ENCODE data around the gene STK4.

The STK4 gene

DNA sequence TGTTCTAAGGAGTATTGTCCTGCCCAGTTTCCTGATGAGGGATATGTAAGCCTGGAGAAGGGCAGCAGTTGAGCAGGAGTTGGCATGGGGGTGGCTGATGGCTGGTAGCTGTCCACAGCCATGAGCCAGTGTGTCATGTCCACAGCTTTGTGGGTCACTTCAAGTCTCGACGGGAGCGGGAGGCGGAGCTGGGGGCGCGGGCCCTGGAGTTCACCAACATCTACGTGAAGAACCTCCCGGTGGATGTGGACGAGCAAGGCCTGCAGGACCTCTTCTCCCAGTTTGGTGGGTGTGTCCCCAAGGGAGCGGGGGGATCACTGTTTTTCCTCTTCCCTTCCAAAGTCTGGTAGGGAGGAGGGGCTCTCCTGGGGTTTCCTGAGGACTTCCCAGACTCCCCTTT, 47.6 kb upstream of the STK4 start:
- WGBS (ENCODE audit: extremely low coverage, insufficient coverage, insufficient read length): no CpG with 5 or more reads among the region's 10 CpGs
- no peak for DNase-seq
- Histone ChIP-seq H2BK5ac (ENCODE audit: low read depth, low read length, poor library complexity) (no peak overlapping the region), H4K91ac (ENCODE audit: low read depth, low read length) (no peak overlapping the region), H3K18ac (ENCODE audit: low read length) (no peak overlapping the region), H3K4me2 (ENCODE audit: low read length) (no peak overlapping the region), H2AFZ (ENCODE audit: insufficient read depth, low read length, poor library complexity) (no peak overlapping the region), H3K14ac (ENCODE audit: low read length) (no peak overlapping the region), H4K8ac (ENCODE audit: low read depth, low read length) (no peak overlapping the region), H4K12ac (ENCODE audit: low read depth, low read length) (no peak overlapping the region), H2BK120ac (ENCODE audit: insufficient read depth, low read length, poor library complexity) (no peak overlapping the region), H3K9me3 (ENCODE audit: insufficient read depth, low read depth, low read length) (no peaks in the 10 kb centered on the region), H3K9ac (ENCODE audit: low read length) (no peak overlapping the region), H3K4me1 (ENCODE audit: control insufficient read depth in 1 of 2, insufficient read depth in 2 of 2, low read length in 2 of 2) (no peaks in the 10 kb centered on the region), H3K36me3 (ENCODE audit: control insufficient read depth in 1 of 2, insufficient read depth in 2 of 2, low read length in 2 of 2) (peaks cover 24 to 41% of the 10 kb centered on the region in 2 experiments), H3K23ac (ENCODE audit: low read length) (no peak overlapping the region), H3K27me3 (ENCODE audit: insufficient read depth, low read length) (no peaks in the 10 kb centered on the region), H2AK5ac (ENCODE audit: low read length) (no peak overlapping the region), H3K79me2 (ENCODE audit: control insufficient read depth, insufficient read depth, low read length, poor library complexity) (no peaks in the 10 kb centered on the region), H3K4ac (ENCODE audit: low read depth, low read length) (no peak overlapping the region), H3K27ac (ENCODE audit: low read depth, low read length) (no peak overlapping the region), H3K4me3 (ENCODE audit: low read depth, low read length) (no peak overlapping the region), H3K79me1 (ENCODE audit: low read length) (no peaks in the 10 kb centered on the region), H2BK12ac (ENCODE audit: low read length) (no peak overlapping the region)

DNA sequence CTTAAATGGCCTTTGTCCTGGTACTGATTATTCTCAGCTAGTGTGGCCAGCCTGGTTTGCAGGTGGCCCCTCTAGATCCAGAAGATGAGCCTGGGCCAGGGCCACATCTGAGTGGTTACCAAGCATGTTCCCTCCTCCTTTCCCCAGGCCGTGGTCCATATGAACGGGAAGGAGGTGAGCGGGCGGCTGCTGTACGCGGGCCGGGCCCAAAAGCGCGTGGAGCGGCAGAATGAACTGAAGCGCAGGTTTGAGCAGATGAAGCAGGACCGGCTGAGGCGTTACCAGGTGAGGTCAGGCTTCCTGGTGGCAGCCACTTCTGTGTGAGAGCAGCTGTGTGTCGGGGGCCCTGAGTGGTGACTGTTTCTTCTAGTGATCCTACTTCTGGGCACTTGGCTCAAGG, 44.9 kb upstream of the STK4 start:
- H3K14ac ChIP-seq (ENCODE audit: low read length): no peak overlapping the region
- no peak overlapping the region for H2AK5ac ChIP-seq (ENCODE audit: low read length)
- no peak overlapping the region for H3K27ac ChIP-seq (ENCODE audit: low read depth, low read length)
- no CpG with 5 or more reads among the region's 14 CpGs for WGBS (ENCODE audit: extremely low coverage, insufficient coverage, insufficient read length)
- H3K4ac ChIP-seq (ENCODE audit: low read depth, low read length): no peak overlapping the region
- H2BK120ac ChIP-seq (ENCODE audit: insufficient read depth, low read length, poor library complexity): no peak overlapping the region
- no peak overlapping the region for H4K91ac ChIP-seq (ENCODE audit: low read depth, low read length)
- no peak overlapping the region for H3K18ac ChIP-seq (ENCODE audit: low read length)
- H3K4me3 ChIP-seq (ENCODE audit: low read depth, low read length): no peak overlapping the region
- no peak overlapping the region for H3K4me2 ChIP-seq (ENCODE audit: low read length)
- H2BK12ac ChIP-seq (ENCODE audit: low read length): no peak overlapping the region
- no peaks in the 10 kb centered on the region for H3K4me1 ChIP-seq (ENCODE audit: control insufficient read depth in 1 of 2, insufficient read depth in 2 of 2, low read length in 2 of 2)
- H3K9ac ChIP-seq (ENCODE audit: low read length): no peak overlapping the region
- H3K79me2 ChIP-seq (ENCODE audit: control insufficient read depth, insufficient read depth, low read length, poor library complexity): no peaks in the 10 kb centered on the region
- H4K12ac ChIP-seq (ENCODE audit: low read depth, low read length): no peak overlapping the region
- H3K36me3 ChIP-seq (ENCODE audit: control insufficient read depth in 1 of 2, insufficient read depth in 2 of 2, low read length in 2 of 2): peaks cover 26 to 43% of the 10 kb centered on the region in 2 experiments
- DNase-seq: no peak
- H3K27me3 ChIP-seq (ENCODE audit: insufficient read depth, low read length): no peaks in the 10 kb centered on the region
- no peak overlapping the region for H3K23ac ChIP-seq (ENCODE audit: low read length)
- H4K8ac ChIP-seq (ENCODE audit: low read depth, low read length): no peak overlapping the region
- no peaks in the 10 kb centered on the region for H3K9me3 ChIP-seq (ENCODE audit: insufficient read depth, low read depth, low read length)
- H2BK5ac ChIP-seq (ENCODE audit: low read depth, low read length, poor library complexity): no peak overlapping the region
- H3K79me1 ChIP-seq (ENCODE audit: low read length): no peaks in the 10 kb centered on the region
- H2AFZ ChIP-seq (ENCODE audit: insufficient read depth, low read length, poor library complexity): no peak overlapping the region

GRCh38 chr20:44924541-44924940, 41.8 kb upstream of the STK4 start:
- Histone ChIP-seq H2BK5ac (ENCODE audit: low read depth, low read length, poor library complexity) (no peak overlapping the region), H3K27ac (ENCODE audit: low read depth, low read length) (no peak overlapping the region), H4K8ac (ENCODE audit: low read depth, low read length) (no peak overlapping the region), H4K91ac (ENCODE audit: low read depth, low read length) (no peak overlapping the region), H3K18ac (ENCODE audit: low read length) (no peak overlapping the region), H3K4me3 (ENCODE audit: low read depth, low read length) (no peak overlapping the region), H3K4me1 (ENCODE audit: control insufficient read depth in 1 of 2, insufficient read depth in 2 of 2, low read length in 2 of 2) (no peaks in the 10 kb centered on the region), H2AK5ac (ENCODE audit: low read length) (no peak overlapping the region), H3K79me2 (ENCODE audit: control insufficient read depth, insufficient read depth, low read length, poor library complexity) (no peaks in the 10 kb centered on the region), H3K4ac (ENCODE audit: low read depth, low read length) (no peak overlapping the region), H3K14ac (ENCODE audit: low read length) (no peak overlapping the region), H3K79me1 (ENCODE audit: low read length) (no peaks in the 10 kb centered on the region), H2BK120ac (ENCODE audit: insufficient read depth, low read length, poor library complexity) (no peak overlapping the region), H3K4me2 (ENCODE audit: low read length) (no peak overlapping the region), H2AFZ (ENCODE audit: insufficient read depth, low read length, poor library complexity) (no peak overlapping the region), H4K12ac (ENCODE audit: low read depth, low read length) (no peak overlapping the region), H3K23ac (ENCODE audit: low read length) (no peak overlapping the region), H2BK12ac (ENCODE audit: low read length) (no peak overlapping the region), H3K9ac (ENCODE audit: low read length) (peak overlapping the region; percentile 48), H3K27me3 (ENCODE audit: insufficient read depth, low read length) (no peaks in the 10 kb centered on the region), H3K36me3 (ENCODE audit: control insufficient read depth in 1 of 2, insufficient read depth in 2 of 2, low read length in 2 of 2) (peaks cover 14 to 27% of the 10 kb centered on the region in 2 experiments), H3K9me3 (ENCODE audit: insufficient read depth, low read depth, low read length) (no peaks in the 10 kb centered on the region)
- DNase-seq: no peak
- no CpG with 5 or more reads among the region's 4 CpGs for whole genome bisulfite sequencing (ENCODE audit: extremely low coverage, insufficient coverage, insufficient read length)

DNA sequence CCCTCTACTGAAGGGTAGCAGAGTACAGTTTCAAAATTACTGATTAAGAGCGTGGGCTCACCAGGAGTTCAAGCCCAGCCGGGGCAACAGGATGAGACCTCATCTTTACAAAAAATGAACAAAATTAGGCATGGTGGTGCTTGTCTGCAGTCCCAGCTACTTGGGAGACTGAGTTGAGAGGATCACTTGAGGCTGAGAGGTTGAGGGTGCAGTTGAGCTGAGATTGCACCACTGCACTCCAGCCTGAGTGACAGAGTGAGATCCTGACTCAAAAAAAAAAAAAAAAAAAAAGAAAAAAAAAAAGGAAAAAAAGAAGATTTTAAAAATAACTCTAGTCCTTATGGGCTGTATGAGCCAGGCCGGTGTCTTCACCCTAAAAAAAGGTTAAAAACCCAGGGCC, 37.7 kb upstream of the STK4 start:
- Histone ChIP-seq H3K9ac (ENCODE audit: low read length) (no peak overlapping the region), H3K4me2 (ENCODE audit: low read length) (no peak overlapping the region), H3K27ac (ENCODE audit: low read depth, low read length) (no peak overlapping the region), H2BK12ac (ENCODE audit: low read length) (no peak overlapping the region), H3K79me2 (ENCODE audit: control insufficient read depth, insufficient read depth, low read length, poor library complexity) (no peaks in the 10 kb centered on the region), H3K4ac (ENCODE audit: low read depth, low read length) (no peak overlapping the region), H4K12ac (ENCODE audit: low read depth, low read length) (no peak overlapping the region), H4K8ac (ENCODE audit: low read depth, low read length) (no peak overlapping the region), H2BK5ac (ENCODE audit: low read depth, low read length, poor library complexity) (no peak overlapping the region), H3K4me3 (ENCODE audit: low read depth, low read length) (peak overlapping the region; percentile 36), H2BK120ac (ENCODE audit: insufficient read depth, low read length, poor library complexity) (no peak overlapping the region), H3K18ac (ENCODE audit: low read length) (no peak overlapping the region), H3K14ac (ENCODE audit: low read length) (no peak overlapping the region), H2AFZ (ENCODE audit: insufficient read depth, low read length, poor library complexity) (no peak overlapping the region), H3K9me3 (ENCODE audit: insufficient read depth, low read depth, low read length) (no peaks in the 10 kb centered on the region), H3K23ac (ENCODE audit: low read length) (no peak overlapping the region), H3K36me3 (ENCODE audit: control insufficient read depth in 1 of 2, insufficient read depth in 2 of 2, low read length in 2 of 2) (peaks cover 25 to 37% of the 10 kb centered on the region in 2 experiments), H4K91ac (ENCODE audit: low read depth, low read length) (no peak overlapping the region), H3K4me1 (ENCODE audit: control insufficient read depth in 1 of 2, insufficient read depth in 2 of 2, low read length in 2 of 2) (no peaks in the 10 kb centered on the region), H3K27me3 (ENCODE audit: insufficient read depth, low read length) (no peaks in the 10 kb centered on the region), H2AK5ac (ENCODE audit: low read length) (no peak overlapping the region), H3K79me1 (ENCODE audit: low read length) (no peaks in the 10 kb centered on the region)
- DNase-seq: no peak
- WGBS (ENCODE audit: extremely low coverage, insufficient coverage, insufficient read length): no CpG with 5 or more reads among the region's 3 CpGs

Measured in trophoblast cell (in vitro differentiated cells and primary cell).